Measurements from ENCODE around the gene GDAP2. TPM values are rescaled to one million over a fixed set of nuclear protein-coding genes. Genes with fewer than 3 reads are reported as not detected.

The GDAP2 gene, protein sequence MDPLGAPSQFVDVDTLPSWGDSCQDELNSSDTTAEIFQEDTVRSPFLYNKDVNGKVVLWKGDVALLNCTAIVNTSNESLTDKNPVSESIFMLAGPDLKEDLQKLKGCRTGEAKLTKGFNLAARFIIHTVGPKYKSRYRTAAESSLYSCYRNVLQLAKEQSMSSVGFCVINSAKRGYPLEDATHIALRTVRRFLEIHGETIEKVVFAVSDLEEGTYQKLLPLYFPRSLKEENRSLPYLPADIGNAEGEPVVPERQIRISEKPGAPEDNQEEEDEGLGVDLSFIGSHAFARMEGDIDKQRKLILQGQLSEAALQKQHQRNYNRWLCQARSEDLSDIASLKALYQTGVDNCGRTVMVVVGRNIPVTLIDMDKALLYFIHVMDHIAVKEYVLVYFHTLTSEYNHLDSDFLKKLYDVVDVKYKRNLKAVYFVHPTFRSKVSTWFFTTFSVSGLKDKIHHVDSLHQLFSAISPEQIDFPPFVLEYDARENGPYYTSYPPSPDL
- total RNA-seq = 10 to 100 TPM; 18.1 to 20.4 (median 19.7) TPM

DNA sequence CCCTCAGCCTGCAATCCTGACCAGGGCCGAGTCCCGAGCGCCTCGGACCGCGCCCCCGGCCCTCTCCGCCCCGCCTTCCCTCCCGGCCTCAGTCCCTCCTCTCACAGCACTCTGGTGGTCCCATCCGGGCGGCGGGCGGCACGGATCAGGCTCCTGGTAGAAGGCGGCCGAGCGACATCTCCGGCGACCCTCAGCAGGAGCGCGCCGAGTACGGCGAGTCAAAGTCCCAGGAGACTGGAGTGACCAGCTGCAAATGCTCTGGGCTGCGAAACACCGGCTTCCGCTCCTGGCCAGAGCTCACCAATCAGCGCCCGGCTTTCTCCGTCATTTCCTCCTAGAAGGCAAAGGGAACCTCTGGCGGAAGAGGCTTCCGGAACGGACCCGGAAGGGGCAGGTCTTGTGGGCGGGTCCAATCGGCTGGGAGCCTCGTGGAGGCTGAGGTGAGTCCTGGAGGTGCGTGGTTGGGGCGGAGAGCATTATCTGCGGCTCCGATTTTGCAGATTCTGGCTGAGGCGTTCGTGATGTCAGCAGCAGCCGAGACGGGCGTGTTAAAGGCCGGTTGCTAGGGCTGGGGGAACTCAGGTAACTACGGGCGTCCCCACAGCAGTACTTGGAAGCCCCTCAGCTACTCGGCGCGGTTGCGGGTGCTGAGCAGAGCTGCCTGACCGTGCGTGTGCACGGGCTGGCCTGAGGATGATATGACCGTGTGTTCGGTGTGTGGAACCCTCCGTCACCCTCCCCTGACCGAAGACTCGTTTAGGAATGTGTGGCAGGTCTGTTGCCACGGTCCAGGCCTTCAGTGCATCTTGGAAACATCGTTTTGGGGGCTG is at the start of gene GDAP2, which contains the start of gene WDR3:
TSS of gene GDAP2 (minus strand) at position 279 of the 830 bp plus-strand sequence. CDS start 9,264 bp downstream, outside the sequence.
TSS of gene WDR3 (plus strand) at position 397 of the 830 bp plus-strand sequence. CDS start 3,581 bp downstream, outside the sequence.
- peak; percentile 96 to 99 for DNase-seq (ENCODE audit: low spot score in 2 of 2)
- intact Hi-C loops (cut with DNase I; ENCODE audit: low total_unique reads) = no loop called here
- WGBS, 2 donors = 0% methylated on average over 32 to 37 of the region's 64 CpGs
- no peak for TF ChIP-seq POLR2A (IDR thresholded peaks at IDR 0.05)
- TF ChIP-seq, protein P1, sequence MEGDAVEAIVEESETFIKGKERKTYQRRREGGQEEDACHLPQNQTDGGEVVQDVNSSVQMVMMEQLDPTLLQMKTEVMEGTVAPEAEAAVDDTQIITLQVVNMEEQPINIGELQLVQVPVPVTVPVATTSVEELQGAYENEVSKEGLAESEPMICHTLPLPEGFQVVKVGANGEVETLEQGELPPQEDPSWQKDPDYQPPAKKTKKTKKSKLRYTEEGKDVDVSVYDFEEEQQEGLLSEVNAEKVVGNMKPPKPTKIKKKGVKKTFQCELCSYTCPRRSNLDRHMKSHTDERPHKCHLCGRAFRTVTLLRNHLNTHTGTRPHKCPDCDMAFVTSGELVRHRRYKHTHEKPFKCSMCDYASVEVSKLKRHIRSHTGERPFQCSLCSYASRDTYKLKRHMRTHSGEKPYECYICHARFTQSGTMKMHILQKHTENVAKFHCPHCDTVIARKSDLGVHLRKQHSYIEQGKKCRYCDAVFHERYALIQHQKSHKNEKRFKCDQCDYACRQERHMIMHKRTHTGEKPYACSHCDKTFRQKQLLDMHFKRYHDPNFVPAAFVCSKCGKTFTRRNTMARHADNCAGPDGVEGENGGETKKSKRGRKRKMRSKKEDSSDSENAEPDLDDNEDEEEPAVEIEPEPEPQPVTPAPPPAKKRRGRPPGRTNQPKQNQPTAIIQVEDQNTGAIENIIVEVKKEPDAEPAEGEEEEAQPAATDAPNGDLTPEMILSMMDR (IDR thresholded peaks at IDR 0.05) = no peak
- peak within 1 kb of the TSS; percentile 91 for H3K4me3 ChIP-seq (ENCODE audit: low read depth, poor library complexity, severe bottlenecking)

DNA sequence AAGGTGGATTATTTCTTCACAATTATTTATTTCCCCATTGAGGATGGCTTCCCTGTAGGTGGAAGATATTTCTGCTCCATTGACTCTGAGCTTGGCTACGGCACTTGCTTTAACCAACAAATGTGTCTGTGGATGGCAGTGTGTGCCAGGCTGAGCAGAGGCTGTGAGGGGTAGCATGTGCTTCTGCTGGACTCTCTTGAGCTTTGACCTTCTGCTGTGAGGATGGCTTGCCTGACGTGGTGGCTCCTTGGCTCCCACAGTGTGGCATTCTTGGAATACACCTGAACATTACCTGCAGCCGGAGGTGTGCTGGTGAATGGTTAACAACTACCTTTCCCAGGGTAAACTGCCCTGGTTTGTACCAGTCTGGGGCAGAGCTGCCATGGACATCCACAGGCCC is 47.0 kb upstream of the GDAP2 start:
- intact Hi-C loops (cut with DNase I; ENCODE audit: low total_unique reads) = no loop called here
- H3K4me3 ChIP-seq (ENCODE audit: low read depth, poor library complexity, severe bottlenecking) = no peak overlapping the region
- DNase-seq (ENCODE audit: low spot score in 2 of 2) = no peak
- TF ChIP-seq, protein P1 (IDR thresholded peaks at IDR 0.05) = no peak
- TF ChIP-seq POLR2A (IDR thresholded peaks at IDR 0.05) = no peak
- whole genome bisulfite sequencing, 2 donors = 81 to 86% methylated on average over 3 of the region's 3 CpGs

DNA sequence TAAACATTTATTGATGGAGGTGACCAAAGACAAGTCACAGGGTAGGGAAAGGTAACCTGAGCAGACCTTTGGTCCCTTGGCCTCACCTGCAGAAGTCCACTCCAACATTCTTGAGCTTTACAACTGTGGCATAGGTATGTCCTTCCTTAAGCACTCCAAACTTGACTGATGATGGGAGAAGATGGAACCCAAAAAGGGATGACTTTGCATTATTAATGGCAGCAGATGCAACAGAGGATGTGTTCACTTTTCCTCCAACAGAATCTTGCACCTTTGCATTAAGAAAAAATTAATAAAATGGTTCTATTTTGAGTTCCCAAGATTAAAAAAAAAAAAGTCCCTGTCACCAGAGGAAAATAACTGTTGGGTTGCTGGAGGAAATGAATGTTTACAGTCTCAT is 42.4 kb upstream of the GDAP2 start:
- DNase-seq (ENCODE audit: low spot score in 2 of 2) = no peak
- no peak overlapping the region for H3K4me3 ChIP-seq (ENCODE audit: low read depth, poor library complexity, severe bottlenecking)
- intact Hi-C loops (cut with DNase I; ENCODE audit: low total_unique reads) = no loop called here
- no peak for TF ChIP-seq POLR2A (IDR thresholded peaks at IDR 0.05)
- TF ChIP-seq, protein P1 (IDR thresholded peaks at IDR 0.05) = no peak

DNA sequence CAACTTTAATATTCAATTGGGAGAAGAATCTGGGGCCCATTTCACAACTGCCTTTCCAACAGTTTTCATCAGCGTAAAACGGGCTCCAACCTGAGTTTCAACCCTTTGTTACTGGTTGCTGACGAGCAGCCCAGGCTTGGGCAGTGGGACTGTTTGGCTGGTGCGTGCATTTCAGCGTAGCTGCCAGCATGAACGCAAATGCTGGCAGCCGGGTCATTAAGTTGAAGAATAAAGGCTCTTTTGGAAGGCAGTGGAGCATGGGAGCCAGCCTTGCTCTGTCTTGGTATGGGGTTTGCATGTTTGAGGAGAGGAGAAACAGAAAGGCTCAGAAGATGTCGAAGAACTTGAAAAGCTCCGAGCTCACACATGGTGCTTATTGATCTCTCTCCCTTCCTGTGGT is 40.8 kb upstream of the GDAP2 start:
- DNase-seq (ENCODE audit: low spot score in 2 of 2) = no peak

DNA sequence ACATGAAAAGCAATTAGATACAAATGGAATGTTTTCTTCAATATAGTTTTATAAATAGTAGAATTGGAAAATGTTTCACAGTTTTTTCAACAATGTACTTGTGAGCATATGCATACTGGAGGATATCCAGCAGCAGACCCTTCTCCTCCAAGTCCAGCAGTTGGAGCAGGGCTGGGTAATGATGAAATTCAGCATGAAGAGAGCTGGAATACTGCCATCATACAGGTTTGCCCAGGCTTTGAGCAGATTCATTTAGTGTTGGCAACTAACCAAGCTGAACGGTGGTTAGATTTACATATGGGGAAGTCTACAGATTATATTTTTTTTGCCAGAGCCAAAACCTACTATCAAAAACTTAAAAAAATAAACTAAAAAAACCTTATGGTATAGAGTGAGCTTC is 38.5 kb upstream of the GDAP2 start:
- no peak for DNase-seq (ENCODE audit: low spot score in 2 of 2)
- WGBS, 2 donors = 0 to 14% methylated on average over 1 of the region's 1 CpG
- TF ChIP-seq POLR2A (IDR thresholded peaks at IDR 0.05) = no peak
- TF ChIP-seq, protein P1 (IDR thresholded peaks at IDR 0.05) = no peak

More for the DNA sequence above, 40.8 kb upstream of the GDAP2 start:
- WGBS, 2 donors = 65 to 76% methylated on average over 9 of the region's 9 CpGs
- TF ChIP-seq, protein P1 (IDR thresholded peaks at IDR 0.05) = no peak
- TF ChIP-seq POLR2A (IDR thresholded peaks at IDR 0.05) = no peak
- intact Hi-C loops (cut with DNase I; ENCODE audit: low total_unique reads) = no loop called here
- H3K4me3 ChIP-seq (ENCODE audit: low read depth, poor library complexity, severe bottlenecking) = no peak overlapping the region

More for the DNA sequence above, 38.5 kb upstream of the GDAP2 start:
- intact Hi-C loops (cut with DNase I; ENCODE audit: low total_unique reads) = no loop called here
- H3K4me3 ChIP-seq (ENCODE audit: low read depth, poor library complexity, severe bottlenecking) = no peak overlapping the region

Data from lower leg skin (tissue), 4 donors.